Sigmoid colon (tissue), 7 donors: ENCODE results near the gene CYBA. TPM values are rescaled to one million over a fixed set of nuclear protein-coding genes. Genes with fewer than 3 reads are reported as not detected.

Source experiments
- DNase-seq: peaks from one replicate; pipeline ENCODE4 v3.0.0-alpha.2; 2019
- H3K27ac ChIP-seq, 4 donors: fragments of 200-600 bp; sonication (generic); one replicate each; pipeline ENCODE4 v1.5.1; 2016 to 2019; ENCODE audit warnings: mild to moderate bottlenecking in 1 of 4
- H3K27me3 ChIP-seq, 3 donors: fragments of 200-600 bp; sonication (generic); one replicate each; pipeline ENCODE4 v1.5.1; 2019; ENCODE audit warnings: mild to moderate bottlenecking in 1 of 3
- H3K36me3 ChIP-seq, 4 donors: fragments of 200-600 bp; sonication (generic); one replicate each; pipeline ENCODE4 v1.5.1; 2016 to 2019
- H3K4me1 ChIP-seq, 4 donors: fragments of 200-600 bp; sonication (generic); one replicate each; pipeline ENCODE4 v1.5.1; 2017 to 2019
- H3K4me3 ChIP-seq, 4 donors: fragments of 200-600 bp; sonication (generic); one replicate each; pipeline ENCODE4 v1.5.1; 2017 to 2019; ENCODE audit warnings: mild to moderate bottlenecking in 2 of 4, moderate library complexity in 1 of 4
- H3K9me3 ChIP-seq, 4 donors: fragments of 200-600 bp in 3 of 4; sonication (generic) in 3 of 4; one replicate each; pipeline versions ENCODE4 v1.5.1 to v1.6.1; 2013 to 2019
- EP300 ChIP-seq, 4 donors: sonication (generic); formaldehyde crosslinking; IDR thresholded peaks; one replicate each; pipeline ENCODE4 v1.6.1; 2017; ENCODE audit warnings: antibody characterized with exemption in 4 of 4
- POLR2A ChIP-seq, 2 donors: fragments of 450-650 bp; IDR thresholded peaks; one replicate each; pipeline ENCODE4 v1.6.1; 2016; ENCODE audit warnings: antibody characterized with exemption in 2 of 2, mild to moderate bottlenecking in 2 of 2, moderate library complexity in 2 of 2
- POLR2AphosphoS5 ChIP-seq, 4 donors: sonication (generic); formaldehyde crosslinking; IDR thresholded peaks; one replicate each; pipeline ENCODE4 v1.6.1; 2017; ENCODE audit warnings: antibody characterized with exemption in 4 of 4
- WGBS, 2 donors: extraction: QIAGEN DNeasy Blood & Tissue Kit; methylation state at CpG; one replicate each; pipeline ENCODE4 v1.1.7; 2013; 5-methylcytosine and 5-hydroxymethylcytosine counted together
- intact Hi-C: fragments of 100-400 bp; cut with DNase I; formaldehyde crosslinking; loops from one replicate; pipeline ENCODE4 v1.15.1; 2023
- polyA plus RNA-seq, 3 donors: library from polyadenylated mRNA; stranded (reverse); fragments of 200-250 nt; gene quantifications; one replicate each; pipeline ENCODE4 v1.2.3, GENCODE V29; 2013
- total RNA-seq, 4 donors: library from RNA; depleted of rRNA; stranded (reverse); fragments of >200 nt; gene quantifications; one replicate each; pipeline ENCODE4 v1.1.0, GENCODE V29; 2016
- TF ChIP-seq, protein P1 (sequence below), 4 experiments: fragments of 450-650 bp in 3 of 4; fragments of 200-600 bp in 1 of 4; IDR thresholded peaks; one replicate each; pipeline ENCODE4 v1.5.1; 2016 to 2019; ENCODE audit warnings: antibody characterized with exemption in 4 of 4, mild to moderate bottlenecking in 3 of 4, moderate library complexity in 2 of 4
- donor health status: healthy with polysubstance abuse.
- donor health status: Bipolar disorder and iron deficiency.
- donor health status: healthy.

Gene CYBA
- total and polyA plus RNA-seq, 7 donors: 63.1 to 429 (median 124) TPM

DNA sequence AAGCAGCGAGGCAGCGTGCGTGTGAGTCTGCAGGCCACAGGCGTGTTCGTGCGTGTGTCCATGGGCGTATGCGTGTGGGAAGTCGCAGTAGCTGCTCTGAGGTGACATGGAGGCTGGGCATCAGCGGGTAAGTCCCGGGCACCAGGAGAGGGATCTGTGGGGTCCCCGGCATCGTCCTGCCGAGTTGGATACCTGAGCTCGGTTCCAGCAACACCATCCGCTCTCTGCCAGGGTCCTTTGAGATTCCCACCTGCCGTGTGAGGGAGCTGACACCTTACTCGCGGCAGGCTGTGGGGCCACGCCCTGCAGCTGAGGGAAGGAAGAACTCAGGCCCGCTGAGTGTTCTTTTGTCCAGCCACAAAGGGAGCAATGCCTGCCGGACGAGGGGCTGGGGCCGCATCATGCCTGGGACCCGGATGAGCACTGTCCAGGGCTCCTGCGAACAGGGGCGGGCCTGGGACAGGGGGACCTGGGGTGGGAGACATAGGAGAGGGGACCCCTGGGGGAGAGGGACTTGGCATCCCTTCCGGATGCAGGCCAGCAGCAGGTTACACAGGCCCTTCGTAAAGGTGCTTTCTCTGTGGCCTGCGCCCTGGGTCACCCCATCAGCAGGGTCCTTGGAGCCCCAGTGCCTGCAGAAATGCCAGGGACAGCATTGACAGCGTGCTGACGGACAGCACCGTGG is 40.4 kb upstream of the CYBA start:
- TF ChIP-seq, protein P1, sequence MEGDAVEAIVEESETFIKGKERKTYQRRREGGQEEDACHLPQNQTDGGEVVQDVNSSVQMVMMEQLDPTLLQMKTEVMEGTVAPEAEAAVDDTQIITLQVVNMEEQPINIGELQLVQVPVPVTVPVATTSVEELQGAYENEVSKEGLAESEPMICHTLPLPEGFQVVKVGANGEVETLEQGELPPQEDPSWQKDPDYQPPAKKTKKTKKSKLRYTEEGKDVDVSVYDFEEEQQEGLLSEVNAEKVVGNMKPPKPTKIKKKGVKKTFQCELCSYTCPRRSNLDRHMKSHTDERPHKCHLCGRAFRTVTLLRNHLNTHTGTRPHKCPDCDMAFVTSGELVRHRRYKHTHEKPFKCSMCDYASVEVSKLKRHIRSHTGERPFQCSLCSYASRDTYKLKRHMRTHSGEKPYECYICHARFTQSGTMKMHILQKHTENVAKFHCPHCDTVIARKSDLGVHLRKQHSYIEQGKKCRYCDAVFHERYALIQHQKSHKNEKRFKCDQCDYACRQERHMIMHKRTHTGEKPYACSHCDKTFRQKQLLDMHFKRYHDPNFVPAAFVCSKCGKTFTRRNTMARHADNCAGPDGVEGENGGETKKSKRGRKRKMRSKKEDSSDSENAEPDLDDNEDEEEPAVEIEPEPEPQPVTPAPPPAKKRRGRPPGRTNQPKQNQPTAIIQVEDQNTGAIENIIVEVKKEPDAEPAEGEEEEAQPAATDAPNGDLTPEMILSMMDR (IDR thresholded peaks at IDR 0.05): no peak
- TF ChIP-seq POLR2A (IDR thresholded peaks at IDR 0.05) (no peak), EP300 (IDR thresholded peaks at IDR 0.05) (no peak)
- Histone ChIP-seq H3K4me3 (no peak overlapping the region), H3K36me3 (peaks cover 0 to 6% (median 0%) of the 10 kb centered on the region in 4 donors), H3K27ac (no peak overlapping the region), H3K9me3 (no peaks in the 10 kb centered on the region), H3K4me1 (peaks cover 0 to 9% (median 8%) of the 10 kb centered on the region in 4 donors), H3K27me3 (peaks cover 13 to 58% (median 50%) of the 10 kb centered on the region in 3 donors)
- intact Hi-C loops: no loop called here
- WGBS, 2 donors: 78 to 93% methylated on average over 33 of the region's 33 CpGs
- no peak for DNase-seq

DNA sequence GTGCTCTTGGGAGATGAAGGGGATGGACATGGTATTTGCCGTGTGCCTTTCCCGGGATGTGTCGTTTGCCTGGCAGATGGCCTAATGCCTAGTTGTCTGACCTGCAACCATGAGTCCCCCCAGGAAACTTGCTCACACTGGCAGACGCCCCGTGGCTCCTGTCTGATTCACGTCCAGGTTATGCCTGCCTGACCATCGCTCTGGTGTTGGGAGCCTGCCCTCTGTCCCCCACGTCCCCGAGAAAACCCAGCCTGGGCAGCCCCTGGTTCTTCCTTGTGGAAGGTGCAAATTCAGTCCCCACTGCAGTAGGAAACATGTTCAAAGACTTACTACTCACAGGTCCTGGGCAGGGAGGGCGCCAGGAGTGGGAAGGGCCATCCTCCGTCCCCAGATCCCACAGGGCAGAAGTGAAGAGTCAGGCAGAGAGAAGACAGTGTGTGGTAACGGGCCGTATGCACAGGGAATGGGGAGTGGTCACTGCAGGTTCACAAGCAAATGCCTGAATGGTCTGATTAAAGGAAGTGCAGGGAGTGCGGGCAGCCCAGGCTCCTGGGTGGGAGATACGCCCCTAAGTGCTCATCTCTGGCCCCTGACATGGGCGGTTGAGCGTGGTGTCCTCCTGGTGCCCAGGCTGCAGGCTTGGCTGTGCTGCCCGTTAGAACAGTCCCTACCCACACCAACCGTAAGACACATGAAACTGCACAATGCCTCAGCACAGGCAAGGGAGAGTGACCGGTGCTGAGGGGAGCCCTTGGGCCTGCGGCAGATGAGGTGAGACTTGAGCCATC is 39.7 kb upstream of the CYBA start:
- 85 to 86% methylated on average over 21 of the region's 21 CpGs for WGBS, 2 donors
- peaks cover 0 to 16% (median 16%) of the 10 kb centered on the region in 4 donors for H3K4me1 ChIP-seq

DNA sequence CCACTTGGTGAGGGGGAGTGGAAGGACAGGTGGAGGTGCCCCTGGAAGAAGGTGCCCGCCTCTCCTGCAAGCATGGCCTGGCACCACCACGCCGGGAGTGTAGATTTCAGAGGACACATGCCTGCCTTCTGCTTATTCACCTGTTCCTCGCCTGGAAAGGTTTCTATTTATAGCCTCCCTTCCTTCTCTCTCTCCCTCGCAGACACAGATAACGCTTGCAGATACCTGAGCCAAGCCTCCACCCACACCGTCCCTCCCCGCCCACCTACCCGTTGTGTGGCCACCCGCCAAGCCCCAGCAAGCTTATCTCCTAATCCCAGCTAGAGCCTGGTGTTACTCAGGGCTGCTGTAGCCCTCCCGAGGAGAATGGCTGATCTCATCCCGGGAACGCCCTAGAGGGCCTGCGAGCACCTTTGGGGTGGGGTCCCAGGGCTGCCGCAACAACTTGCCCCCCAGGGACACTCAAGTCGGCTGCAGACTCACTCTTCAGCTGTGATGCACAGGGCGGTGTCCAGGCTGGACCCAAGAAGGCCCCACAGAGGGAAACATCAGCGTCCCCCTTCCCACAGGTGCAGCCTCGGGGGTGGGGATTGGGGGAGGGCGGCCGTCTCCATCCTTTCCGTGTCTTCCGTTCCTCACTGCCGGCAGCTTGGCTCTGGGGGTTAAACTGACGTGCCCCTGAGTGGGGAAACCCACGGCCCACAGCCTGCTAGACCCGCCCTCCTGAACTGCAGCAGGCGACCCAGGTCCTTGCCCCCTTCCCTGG is 37.3 kb upstream of the CYBA start:
- peaks cover 0 to 21% (median 17%) of the 10 kb centered on the region in 4 donors for H3K4me1 ChIP-seq
- intact Hi-C loops: no loop called here
- H3K4me3 ChIP-seq: no peak overlapping the region
- no peaks in the 10 kb centered on the region for H3K36me3 ChIP-seq
- H3K9me3 ChIP-seq: no peaks in the 10 kb centered on the region
- WGBS, 2 donors: 16 to 51% methylated on average over 28 of the region's 28 CpGs
- H3K27me3 ChIP-seq: peaks cover 32 to 89% (median 78%) of the 10 kb centered on the region in 3 donors
- DNase-seq: no peak
- no peak overlapping the region for H3K27ac ChIP-seq
- TF ChIP-seq, protein P1 (IDR thresholded peaks at IDR 0.05): no peak
- no peak for TF ChIP-seq POLR2AphosphoS5 (IDR thresholded peaks at IDR 0.05)
- TF ChIP-seq POLR2A (IDR thresholded peaks at IDR 0.05): no peak
- no peak for TF ChIP-seq EP300 (IDR thresholded peaks at IDR 0.05)

More for the DNA sequence above, 39.7 kb upstream of the CYBA start:
- intact Hi-C loops: no loop called here
- TF ChIP-seq EP300 (IDR thresholded peaks at IDR 0.05): no peak
- no peak overlapping the region for H3K4me3 ChIP-seq
- DNase-seq: no peak
- no peaks in the 10 kb centered on the region for H3K9me3 ChIP-seq
- H3K27ac ChIP-seq: no peak overlapping the region
- H3K36me3 ChIP-seq: no peaks in the 10 kb centered on the region
- H3K27me3 ChIP-seq: peaks cover 20 to 65% (median 58%) of the 10 kb centered on the region in 3 donors

DNA sequence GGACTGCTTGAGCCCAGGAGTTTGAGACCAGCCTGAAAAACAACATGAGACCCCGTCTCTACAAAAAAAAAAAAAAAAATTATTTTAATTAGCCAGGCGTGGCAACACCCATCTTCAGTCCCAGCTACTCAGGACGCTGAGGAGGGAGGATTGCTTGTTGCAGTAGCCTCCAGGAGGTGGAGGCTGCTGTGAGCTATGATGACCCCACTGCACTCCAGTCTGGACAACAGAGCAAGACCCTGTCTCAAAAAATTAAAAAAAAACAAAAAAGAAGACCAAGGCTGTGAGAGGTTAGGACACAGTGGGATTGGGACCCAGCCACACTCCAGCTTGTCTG is 36.8 kb upstream of the CYBA start:
- H3K27ac ChIP-seq: no peak overlapping the region
- no peak for DNase-seq
- H3K27me3 ChIP-seq: peaks cover 34 to 93% (median 78%) of the 10 kb centered on the region in 3 donors
- peaks cover 0 to 21% (median 17%) of the 10 kb centered on the region in 4 donors for H3K4me1 ChIP-seq
- H3K4me3 ChIP-seq: no peak overlapping the region
- no peaks in the 10 kb centered on the region for H3K9me3 ChIP-seq
- H3K36me3 ChIP-seq: no peaks in the 10 kb centered on the region
- TF ChIP-seq POLR2A (IDR thresholded peaks at IDR 0.05) (no peak), POLR2AphosphoS5 (IDR thresholded peaks at IDR 0.05) (no peak)
- 21 to 64% methylated on average over 3 of the region's 3 CpGs for WGBS, 2 donors
- intact Hi-C loops: no loop called here

DNA sequence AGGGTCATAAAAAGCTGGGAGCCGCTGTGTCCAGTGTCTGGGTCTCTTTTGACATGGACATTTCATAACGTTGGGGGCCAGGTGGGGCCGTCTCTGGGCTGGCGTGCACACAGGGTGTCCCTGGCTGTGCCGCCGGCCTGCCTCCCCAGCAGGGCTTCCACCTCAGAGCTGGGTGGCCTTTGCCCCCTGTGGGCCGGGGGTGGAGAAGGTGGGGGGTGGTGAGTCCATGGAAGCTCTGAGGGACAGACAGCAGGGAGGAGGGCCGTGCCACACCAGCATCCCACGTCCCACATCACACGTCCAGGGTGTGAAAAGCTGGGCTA is 36.4 kb upstream of the CYBA start:
- 34 to 67% methylated on average over 10 of the region's 10 CpGs for WGBS, 2 donors
- Histone ChIP-seq H3K27ac (no peak overlapping the region), H3K4me3 (no peak overlapping the region), H3K27me3 (peaks cover 34 to 95% (median 79%) of the 10 kb centered on the region in 3 donors), H3K4me1 (peaks cover 0 to 21% (median 17%) of the 10 kb centered on the region in 4 donors), H3K9me3 (no peaks in the 10 kb centered on the region), H3K36me3 (no peaks in the 10 kb centered on the region)
- intact Hi-C loops: no loop called here
- DNase-seq: no peak
- no peak for TF ChIP-seq POLR2AphosphoS5 (IDR thresholded peaks at IDR 0.05)
- TF ChIP-seq, protein P1 (IDR thresholded peaks at IDR 0.05): no peak
- no peak for TF ChIP-seq EP300 (IDR thresholded peaks at IDR 0.05)
- TF ChIP-seq POLR2A (IDR thresholded peaks at IDR 0.05): no peak
